ENCODE measurements around the gene CDH16.
"Not testable (repeated sequence)": the region's sequence is repeated elsewhere in the genome, so short reads cannot be mapped to it uniquely, and the experiment has no call there.

CDH16 gene

GRCh38 chr16:66898933-66899309 lies 19.8 kb downstream of the CDH16 start:
- DNase-seq (ENCODE audit: low read depth in 1 of 2, low spot score in 1 of 2), result no peak

- no peak for DNase-seq (ENCODE audit: low read depth in 1 of 2, low spot score in 1 of 2)
Observed at GRCh38 chr16:66898207-66898606, 20.5 kb downstream of the CDH16 start.

DNA sequence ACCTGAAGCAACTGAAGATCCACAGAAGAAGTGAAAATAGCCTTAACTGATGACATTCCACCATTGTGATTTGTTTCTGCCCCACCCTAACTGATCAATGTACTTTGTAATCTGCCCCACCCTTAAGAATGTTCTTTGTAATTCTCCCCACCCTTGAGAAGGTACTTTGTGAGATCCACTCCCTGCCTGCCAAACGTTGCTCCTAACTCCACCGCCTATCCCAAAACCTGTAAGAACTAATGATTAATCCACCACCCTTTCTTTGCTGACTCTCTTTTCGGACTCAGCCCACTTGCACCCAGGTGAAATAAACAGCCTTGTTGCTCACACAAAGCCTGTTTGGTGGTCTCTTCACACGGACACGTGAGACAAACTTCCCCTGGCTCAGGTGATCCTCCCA lies 22.0 kb downstream of the CDH16 start:
- DNase-seq (ENCODE audit: low read depth in 1 of 2, low spot score in 1 of 2), result not testable (repeated sequence)

DNA sequence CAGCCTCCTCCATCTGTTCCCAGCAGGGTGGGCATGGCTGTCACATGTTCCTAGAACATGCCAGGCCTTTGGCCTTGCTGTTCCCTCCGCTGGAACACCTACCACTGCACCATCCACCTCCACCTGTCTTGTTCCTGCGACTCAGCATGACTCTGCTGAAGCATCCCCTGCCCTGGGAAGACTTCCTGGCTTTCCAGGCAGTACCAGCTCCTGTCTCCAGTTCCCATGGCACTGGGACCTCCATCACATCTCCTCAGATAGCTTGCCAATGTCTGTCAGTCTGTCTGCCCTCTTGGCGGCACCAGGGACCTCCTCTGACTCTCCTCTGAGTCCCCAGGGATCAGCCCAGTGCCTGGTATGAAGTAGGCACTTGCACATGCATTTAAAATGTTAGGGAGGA lies 22.7 kb downstream of the CDH16 start:
- DNase-seq (ENCODE audit: low read depth in 1 of 2, low spot score in 1 of 2), result no peak

- no peak for DNase-seq (ENCODE audit: low read depth in 1 of 2, low spot score in 1 of 2)
Observed at GRCh38 chr16:66895689-66895979, 23.1 kb downstream of the CDH16 start.

GRCh38 chr16:66894948-66895688 lies 23.6 kb downstream of the CDH16 start:
- DNase-seq (ENCODE audit: low read depth in 1 of 2, low spot score in 1 of 2), result peak; percentile 18 to 22

DNA sequence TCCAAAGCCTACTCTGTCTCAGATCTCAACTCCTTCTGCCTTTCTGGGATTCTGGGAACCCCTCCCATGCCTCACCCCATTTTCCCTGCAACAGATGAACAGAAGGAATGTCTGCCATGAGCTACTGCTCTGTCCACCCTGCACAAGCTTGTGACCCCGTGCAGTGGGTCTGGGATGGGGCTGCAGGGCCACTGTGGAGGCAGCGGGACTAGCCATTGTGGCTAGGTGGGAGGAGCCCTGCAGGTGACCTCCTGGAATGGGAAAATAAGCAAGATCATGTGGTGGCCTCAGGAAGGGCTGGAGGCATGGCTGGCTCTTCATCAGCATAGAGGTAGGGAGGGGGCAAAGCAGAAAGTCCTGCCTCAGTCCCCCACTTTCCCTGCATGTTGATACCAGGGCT lies 24.6 kb downstream of the CDH16 start:
- no peak for DNase-seq (ENCODE audit: low read depth in 1 of 2, low spot score in 1 of 2)

DNA sequence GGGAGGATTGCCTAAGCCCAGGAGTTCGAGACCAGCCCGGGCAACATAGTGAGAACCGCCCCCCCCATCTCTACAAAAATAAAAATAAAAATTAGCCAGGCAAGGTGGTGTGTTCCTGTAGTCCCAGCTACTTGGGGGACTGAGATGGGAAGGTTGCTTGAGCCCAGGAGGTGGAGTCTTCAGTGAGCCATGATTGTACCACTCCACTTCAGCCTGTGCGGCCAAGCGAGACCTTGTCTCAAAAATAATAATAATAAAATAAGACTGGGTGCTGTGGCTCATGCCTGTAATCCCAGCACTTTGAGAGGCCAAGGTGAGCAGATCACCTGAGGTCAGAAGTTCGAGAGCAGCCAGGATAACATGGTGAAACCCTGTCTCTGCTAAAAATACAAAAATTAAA lies 26.9 kb downstream of the CDH16 start:
- DNase-seq (ENCODE audit: low read depth in 1 of 2, low spot score in 1 of 2), result no peak

DNA sequence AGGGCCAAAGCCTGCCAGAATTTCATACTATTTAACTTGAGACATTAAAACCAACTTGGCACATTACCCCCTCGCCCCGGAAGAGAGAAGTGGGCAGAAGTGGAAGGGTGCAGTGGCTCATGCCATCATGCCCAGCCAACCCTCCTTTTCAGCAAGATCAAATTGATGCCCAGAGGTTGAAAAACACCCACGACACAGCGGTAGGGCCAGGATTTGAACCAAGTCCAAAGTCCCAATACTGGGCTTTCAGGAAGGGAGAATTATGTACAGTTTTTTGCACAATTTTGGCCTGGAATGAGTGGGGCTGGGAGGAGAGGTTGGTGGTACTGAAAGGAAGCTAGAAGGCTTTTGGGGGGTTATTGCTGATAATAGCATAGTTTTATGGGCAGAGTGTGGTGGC lies 27.3 kb downstream of the CDH16 start:
- DNase-seq (ENCODE audit: low read depth in 1 of 2, low spot score in 1 of 2), result no peak

DNA sequence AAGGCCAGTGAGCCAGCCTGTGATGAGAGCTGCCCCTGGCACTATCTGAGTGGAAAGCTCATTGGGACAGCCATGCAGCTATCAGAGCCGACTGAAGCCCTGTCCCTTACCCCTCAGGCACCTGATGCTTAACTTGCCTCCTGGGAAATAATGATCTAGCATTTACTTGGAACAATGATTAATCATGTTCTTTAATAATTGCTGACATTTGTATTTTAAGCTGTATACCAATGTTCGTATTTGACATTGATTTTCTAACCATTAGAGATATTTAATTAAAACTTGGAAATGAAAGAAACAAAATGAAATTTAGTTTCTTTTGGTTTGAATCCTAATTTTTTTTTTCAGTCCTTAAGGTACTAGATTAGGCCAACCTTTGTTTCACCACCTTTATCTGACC lies 27.9 kb downstream of the CDH16 start:
- no peak for DNase-seq (ENCODE audit: low read depth in 1 of 2, low spot score in 1 of 2)

- DNase-seq (ENCODE audit: low read depth in 1 of 2, low spot score in 1 of 2), result no peak
Observed at GRCh38 chr16:66889622-66890021, 29.1 kb downstream of the CDH16 start.

- DNase-seq (ENCODE audit: low read depth in 1 of 2, low spot score in 1 of 2), result no peak
Observed at GRCh38 chr16:66888647-66889615, 29.8 kb downstream of the CDH16 start.

GRCh38 chr16:66886914-66887313 lies 31.8 kb downstream of the CDH16 start:
- no peak for DNase-seq (ENCODE audit: low read depth in 1 of 2, low spot score in 1 of 2)

DNA sequence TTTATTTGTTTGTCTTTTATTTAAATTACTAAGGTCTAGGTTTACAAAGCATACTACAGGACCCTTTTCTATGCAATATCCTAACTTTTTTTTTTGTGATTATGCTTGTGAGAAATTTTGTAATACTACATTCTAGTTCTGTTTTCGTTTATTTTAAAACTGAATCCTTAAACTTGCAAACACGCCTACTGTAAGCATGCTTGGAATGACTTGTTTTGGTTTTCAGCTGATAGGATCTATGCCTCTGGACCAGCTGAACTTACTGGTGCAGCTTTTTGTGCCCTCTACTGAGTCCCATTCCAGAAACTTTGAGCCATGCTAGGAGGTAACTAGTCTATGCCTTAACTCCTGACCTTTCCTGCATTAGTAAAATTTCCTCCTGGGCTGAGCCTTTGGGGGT lies 32.4 kb downstream of the CDH16 start:
- no peak for DNase-seq (ENCODE audit: low read depth in 1 of 2, low spot score in 1 of 2)

DNA sequence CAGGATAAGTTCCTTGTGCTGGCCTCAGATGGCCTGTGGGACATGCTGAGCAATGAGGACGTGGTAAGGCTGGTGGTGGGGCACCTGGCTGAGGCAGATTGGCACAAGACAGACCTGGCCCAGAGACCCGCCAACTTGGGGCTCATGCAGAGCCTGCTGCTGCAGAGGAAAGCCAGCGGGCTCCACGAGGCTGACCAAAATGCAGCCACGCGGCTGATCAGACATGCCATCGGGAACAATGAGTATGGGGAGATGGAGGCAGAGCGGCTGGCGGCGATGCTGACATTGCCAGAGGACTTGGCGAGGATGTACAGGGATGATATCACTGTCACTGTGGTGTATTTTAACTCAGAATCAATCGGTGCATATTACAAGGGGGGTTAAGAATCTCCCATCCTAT lies 33.2 kb downstream of the CDH16 start:
- no peak for DNase-seq (ENCODE audit: low read depth in 1 of 2, low spot score in 1 of 2)

GRCh38 chr16:66882702-66883101 lies 36.0 kb downstream of the CDH16 start:
- DNase-seq (ENCODE audit: low read depth in 1 of 2, low spot score in 1 of 2), result no peak

GRCh38 chr16:66881964-66882508 lies 36.6 kb downstream of the CDH16 start:
- no peak for DNase-seq (ENCODE audit: low read depth in 1 of 2, low spot score in 1 of 2)

GRCh38 chr16:66881560-66881959 lies 37.1 kb downstream of the CDH16 start:
- no peak for DNase-seq (ENCODE audit: low read depth in 1 of 2, low spot score in 1 of 2)

DNA sequence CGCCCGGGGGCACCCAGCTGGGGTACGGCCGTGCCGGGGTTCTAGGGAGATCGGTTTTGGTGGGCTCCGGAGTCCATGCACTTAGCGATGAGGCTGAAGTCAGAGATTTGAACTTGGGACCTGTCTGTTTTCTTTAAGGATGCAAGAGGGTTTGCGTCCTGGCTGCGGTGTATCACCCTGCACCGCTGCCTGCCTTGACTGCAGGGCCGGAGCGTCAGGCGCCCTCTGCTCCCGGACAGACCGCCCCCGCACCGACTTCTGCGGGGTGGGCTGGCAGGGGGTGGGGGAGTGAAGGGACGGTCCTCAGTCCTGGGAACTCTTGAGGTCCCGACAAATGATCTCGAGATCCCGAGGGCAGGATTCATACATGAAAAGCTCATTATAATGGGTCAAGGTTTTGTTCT lies 37.7 kb downstream of the CDH16 start:
- no peak for DNase-seq (ENCODE audit: low read depth in 1 of 2, low spot score in 1 of 2)

GRCh38 chr16:66880288-66881013 lies 38.2 kb downstream of the CDH16 start, which contains the start of gene PDP2:
PDP2 (plus strand) TSS chr16:66880515; CDS start chr16:66884285, 3,770 bp downstream.
- DNase-seq (ENCODE audit: low read depth in 1 of 2, low spot score in 1 of 2), result peak; percentile 77 to 79

DNA sequence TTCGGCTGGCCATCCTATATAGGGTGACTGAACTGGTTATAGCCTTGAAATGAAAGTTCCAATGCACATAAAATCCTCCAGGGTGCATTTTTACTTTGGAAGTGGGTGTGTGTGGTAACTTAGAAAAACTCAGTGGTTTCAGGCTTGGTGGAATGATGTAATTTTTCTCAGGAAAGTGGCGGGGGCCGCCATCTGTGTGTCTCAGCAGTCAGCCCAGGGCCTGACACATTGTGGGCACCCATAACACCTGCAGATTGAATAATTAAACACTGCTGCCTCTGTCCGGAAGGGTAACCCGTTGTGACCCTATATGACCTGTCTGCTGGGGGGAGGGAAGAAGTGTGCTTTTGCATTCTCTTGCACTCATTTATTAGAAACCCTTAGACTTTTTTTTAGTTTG lies 40.6 kb downstream of the CDH16 start:
- peak in 1 of 2 donors; percentile 38 for DNase-seq (ENCODE audit: low read depth in 1 of 2, low spot score in 1 of 2)

All from stimulated activated CD4-positive, alpha-beta T cell treated with anti-CD3 and anti-CD28 coated beads, Interleukin-15, amount 100 ng/mL, for 1 hour (primary cell).